HCT116 (cell line): ENCODE data around the gene ADGRL3. TPM values are rescaled to one million over a fixed set of nuclear protein-coding genes. Genes with fewer than 3 reads are reported as not detected.

Source experiments
- ATAC-seq: fragments of 200-7000 bp; cut with Tn5 transposase; 2 replicates; pipeline ENCODE4 v1.9.1; 2020; ENCODE audit warnings: mild to moderate bottlenecking, moderate library complexity
- BruUV-seq: library from RNA; stranded (reverse); fragments of 400-500 nt; replicated peaks from 2 replicates; lab custom pipeline; 2021; lab: Mats Ljungman, UMichigan
- CTCF ChIA-PET: fragments of 300-600 bp; sonication (Branson Sonifier 250); formaldehyde crosslinking; loops from one replicate; lab custom pipeline; 2021; ENCODE audit warnings: antibody characterized with exemption; lab: Charles Lee
- POLR2A ChIA-PET: fragments of 300-600, 350-600 bp; sonication (Branson Sonifier 250); formaldehyde crosslinking; loops from one replicate; lab custom pipeline; 2021; ENCODE audit warnings: antibody characterized with exemption; lab: Charles Lee
- RAD21 ChIA-PET, 2 experiments: fragments of 300-600 bp; sonication (Branson Sonifier 250); formaldehyde crosslinking; loops; one replicate each; lab custom pipeline; 2023; ENCODE audit warnings: low total read pairs in 2 of 2; ENCODE audit not compliant: uncharacterized antibody in 2 of 2, unreplicated experiment in 2 of 2, low non-redundant PET in 1 of 2; lab: Charles Lee
- DNase-seq: peaks from one replicate; pipeline ENCODE4 v3.0.0-alpha.2; 2010; ENCODE audit warnings: low read depth, low spot score
- H2AFZ ChIP-seq: fragments of 200-600 bp; shearing (Covaris generic), sonication (generic); 2 replicates; pipeline ENCODE4 v1.6.1; 2017; ENCODE audit warnings: low read depth, mixed run types, mixed read lengths, antibody characterized with exemption, low read length; ENCODE audit not compliant: poor library complexity, severe bottlenecking
- H3K27ac ChIP-seq: 2 replicates; pipeline ENCODE4 v1.5.1; 2012; ENCODE audit warnings: low read depth, low read length
- H3K27me3 ChIP-seq: fragments of 200-600 bp; sonication (generic); 2 replicates; pipeline ENCODE4 v1.6.1; 2016; ENCODE audit warnings: mixed run types, low read length, mixed read lengths; ENCODE audit not compliant: insufficient read depth
- H3K36me3 ChIP-seq, 2 experiments: fragments of 200-500 bp in 1 of 2; fragments of 200-600 bp in 1 of 2; sonication (Bioruptor generic) in 1 of 2; sonication (generic) in 1 of 2; 2 replicates each; pipeline versions ENCODE4 v1.5.1 to v1.6.1; 2014 to 2016; ENCODE audit warnings: low read length in 2 of 2, inconsistent platforms in 1 of 2, mixed read lengths in 1 of 2, mixed run types in 1 of 2; ENCODE audit not compliant: insufficient read depth in 2 of 2, control insufficient read depth in 1 of 2
- H3K4me1 ChIP-seq, 2 experiments: fragments of 200-600 bp in 1 of 2; sonication (generic) in 1 of 2; 2 replicates each; pipeline versions ENCODE4 v1.5.1 to v1.6.1; 2012 to 2017; ENCODE audit warnings: low read length in 2 of 2, inconsistent platforms in 1 of 2, mild to moderate bottlenecking in 1 of 2, mixed read lengths in 1 of 2, mixed run types in 1 of 2, moderate library complexity in 1 of 2; ENCODE audit not compliant: insufficient read depth in 2 of 2, control insufficient read depth in 1 of 2
- H3K4me2 ChIP-seq: fragments of 200-600 bp; sonication (generic); 2 replicates; pipeline ENCODE4 v1.6.1; 2017; ENCODE audit warnings: mixed run types, low read length, mixed read lengths
- H3K4me3 ChIP-seq, 2 experiments: fragments of 200-600 bp in 1 of 2; sonication (generic) in 1 of 2; replicated peaks in 1 of 2; 2 replicates each; pipeline ENCODE4 v1.5.1; 2011 to 2016; ENCODE audit warnings: low read length in 2 of 2, control low read depth in 1 of 2, low read depth in 1 of 2, mild to moderate bottlenecking in 1 of 2, mixed read lengths in 1 of 2, mixed run types in 1 of 2
- H3K79me2 ChIP-seq: fragments of 200-600 bp; sonication (generic); 2 replicates; pipeline ENCODE4 v1.6.1; 2017; ENCODE audit warnings: mild to moderate bottlenecking, mixed run types, low read length, moderate library complexity, mixed read lengths; ENCODE audit not compliant: insufficient read depth
- H3K9ac ChIP-seq: fragments of 200-600 bp; sonication (generic); 2 replicates; pipeline ENCODE4 v1.6.1; 2016; ENCODE audit warnings: low read length, mixed read lengths
- H3K9me2 ChIP-seq: fragments of 200-600 bp; sonication (generic), shearing (Covaris generic); 2 replicates; pipeline ENCODE4 v1.6.1; 2017; ENCODE audit warnings: mixed run types, mild to moderate bottlenecking, moderate library complexity; ENCODE audit not compliant: insufficient read depth
- H3K9me3 ChIP-seq, 2 experiments: fragments of 200-500 bp in 1 of 2; fragments of 200-600 bp in 1 of 2; sonication (Bioruptor generic) in 1 of 2; sonication (generic) in 1 of 2; 2 replicates each; pipeline ENCODE4 v1.6.1; 2014 to 2017; ENCODE audit warnings: low read length in 2 of 2, mixed read lengths in 2 of 2, inconsistent platforms in 1 of 2, low read depth in 1 of 2, mild to moderate bottlenecking in 1 of 2, mixed run types in 1 of 2, moderate library complexity in 1 of 2; ENCODE audit not compliant: control insufficient read depth in 1 of 2, insufficient read depth in 1 of 2
- H4K20me1 ChIP-seq: fragments of 200-600 bp; sonication (generic), shearing (Covaris generic); 2 replicates; pipeline ENCODE4 v1.6.1; 2017; ENCODE audit warnings: mixed run types, mild to moderate bottlenecking, moderate library complexity; ENCODE audit not compliant: insufficient read depth
- ATF3 ChIP-seq: IDR thresholded peaks from 2 replicates; pipeline ENCODE4 v1.6.1; 2012
- CBX3 ChIP-seq: IDR thresholded peaks from 2 replicates; pipeline ENCODE4 v1.6.1; 2012; ENCODE audit warnings: low read depth
- EZH2 ChIP-seq: fragments of 200-600 bp; sonication (generic); IDR thresholded peaks from 2 replicates; pipeline ENCODE4 v1.6.1; 2017; ENCODE audit warnings: antibody characterized with exemption, mixed run types
- EZH2phosphoT487 ChIP-seq: fragments of 200-600 bp; IDR thresholded peaks from 2 replicates; pipeline ENCODE4 v1.6.1; 2018; ENCODE audit warnings: antibody characterized with exemption, borderline replicate concordance
- MAX ChIP-seq: IDR thresholded peaks from 2 replicates; pipeline ENCODE4 v1.6.1; 2012
- POLR2A ChIP-seq: IDR thresholded peaks from 2 replicates; pipeline ENCODE4 v1.7.0; 2011; ENCODE audit warnings: borderline replicate concordance; ENCODE audit not compliant: insufficient read depth, insufficient read length; ENCODE audit errors: extremely low read depth
- POLR2AphosphoS5 ChIP-seq: IDR thresholded peaks from 2 replicates; pipeline ENCODE4 v1.6.1; 2011; ENCODE audit warnings: mild to moderate bottlenecking, low read depth, low read length, moderate library complexity
- RAD21 ChIP-seq: IDR thresholded peaks from 2 replicates; pipeline ENCODE4 v1.6.1; 2012; ENCODE audit warnings: low read depth, mild to moderate bottlenecking
- REST ChIP-seq: IDR thresholded peaks from 2 replicates; pipeline ENCODE4 v1.6.1; 2012; ENCODE audit warnings: low read depth
- SIN3A ChIP-seq: IDR thresholded peaks from 2 replicates; pipeline ENCODE4 v1.6.1; 2012; ENCODE audit warnings: low read depth
- SP1 ChIP-seq: IDR thresholded peaks from 2 replicates; pipeline ENCODE4 v1.6.1; 2012; ENCODE audit warnings: low read depth
- TCF7L2 ChIP-seq: IDR thresholded peaks from 2 replicates; pipeline ENCODE4 v1.7.0; 2011; ENCODE audit warnings: borderline replicate concordance, inconsistent platforms; ENCODE audit not compliant: insufficient read depth, insufficient read length; ENCODE audit errors: extremely low read depth
- YY1 ChIP-seq: IDR thresholded peaks from 2 replicates; pipeline ENCODE4 v1.6.1; 2011; ENCODE audit warnings: low read length, low read depth, moderate library complexity, mild to moderate bottlenecking; ENCODE audit not compliant: insufficient replicate concordance; ENCODE audit errors: extremely low read depth
- ZNF274 ChIP-seq: fragments of 200-500 bp; sonication (Bioruptor generic); IDR thresholded peaks from 2 replicates; pipeline ENCODE4 v1.6.1; 2014; ENCODE audit warnings: mild to moderate bottlenecking, low read depth, low read length, inconsistent platforms
- intact Hi-C: fragments of 100-400 bp; cut with micrococcal nuclease; formaldehyde crosslinking; loops from 2 replicates; pipeline ENCODE4 v1.10.0; 2022
- total RNA-seq: library from RNA; stranded (reverse); gene quantifications from one replicate; pipeline ENCODE4 v1.2.1, GENCODE V29; 2021; ENCODE audit not compliant: unreplicated experiment
- TF ChIP-seq, protein P1 (sequence below), 3 experiments: fragments of 200-600 bp in 1 of 3; sonication (generic) in 1 of 3; IDR thresholded peaks in 2 of 3; conservative IDR thresholded peaks in 1 of 3; 2 replicates each; pipeline ENCODE4 v1.5.1; 2012 to 2017; ENCODE audit warnings: low read depth in 2 of 3, low read length in 2 of 3, antibody characterized with exemption in 1 of 3, borderline replicate concordance in 1 of 3, control low read depth in 1 of 3, mild to moderate bottlenecking in 1 of 3, mixed read lengths in 1 of 3, mixed run types in 1 of 3, moderate library complexity in 1 of 3; ENCODE audit not compliant: insufficient read depth in 1 of 3
- TF ChIP-seq, protein P2 (sequence below): IDR thresholded peaks from 2 replicates; pipeline ENCODE4 v1.6.1; 2011; ENCODE audit warnings: mild to moderate bottlenecking, low read length, moderate library complexity; ENCODE audit not compliant: insufficient replicate concordance; ENCODE audit errors: extremely low read depth

Gene ADGRL3
- total RNA-seq, 1 experiment from 2014 or later, result not detected

DNA sequence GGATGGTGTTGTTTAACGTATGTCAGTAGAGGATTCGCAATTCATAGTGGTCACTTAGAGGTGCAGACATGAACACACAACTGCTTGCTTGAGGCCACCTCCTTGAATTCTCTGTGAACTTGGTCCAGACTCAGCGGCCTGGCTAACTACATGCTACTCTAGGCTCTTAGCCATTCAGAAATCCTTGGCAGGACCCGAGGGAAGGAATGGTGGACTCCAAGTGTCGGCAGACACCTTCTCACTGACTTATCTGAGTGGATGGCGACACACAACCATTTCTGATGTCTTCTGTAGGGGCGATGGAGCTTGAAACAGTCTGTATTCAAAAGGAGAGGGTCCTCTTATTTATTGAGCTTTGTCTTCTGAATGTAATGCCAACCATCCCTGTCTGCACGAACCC, 24.4 kb downstream of the ADGRL3 start:
- H3K4me2 ChIP-seq, result no peak overlapping the region
- no peak overlapping the region for H2AFZ ChIP-seq
- ChIA-PET RAD21 (no interaction called here), CTCF (no interaction called here), POLR2A (no interaction called here)
- peaks cover 0 to 28% of the 10 kb centered on the region in 2 experiments; a peak in 2 of 4 replicates for H3K9me3 ChIP-seq
- H3K9ac ChIP-seq, result no peak overlapping the region
- ATAC-seq (no peak), DNase-seq (no peak)
- H3K27me3 ChIP-seq, result no peaks in the 10 kb centered on the region
- H3K36me3 ChIP-seq, result no peaks in the 10 kb centered on the region
- no peaks in the 10 kb centered on the region for H3K4me1 ChIP-seq
- no peak overlapping the region for H3K4me3 ChIP-seq
- TF ChIP-seq CBX3 (no peak), POLR2AphosphoS5 (no peak), SIN3A (no peak), EZH2 (no peak), POLR2A (no peak), TCF7L2 (no peak), ZNF274 (no peak), SP1 (no peak), MAX (no peak), ATF3 (no peak), YY1 (no peak), EZH2phosphoT487 (no peak), REST (no peak), RAD21 (no peak)
- TF ChIP-seq, protein P1, sequence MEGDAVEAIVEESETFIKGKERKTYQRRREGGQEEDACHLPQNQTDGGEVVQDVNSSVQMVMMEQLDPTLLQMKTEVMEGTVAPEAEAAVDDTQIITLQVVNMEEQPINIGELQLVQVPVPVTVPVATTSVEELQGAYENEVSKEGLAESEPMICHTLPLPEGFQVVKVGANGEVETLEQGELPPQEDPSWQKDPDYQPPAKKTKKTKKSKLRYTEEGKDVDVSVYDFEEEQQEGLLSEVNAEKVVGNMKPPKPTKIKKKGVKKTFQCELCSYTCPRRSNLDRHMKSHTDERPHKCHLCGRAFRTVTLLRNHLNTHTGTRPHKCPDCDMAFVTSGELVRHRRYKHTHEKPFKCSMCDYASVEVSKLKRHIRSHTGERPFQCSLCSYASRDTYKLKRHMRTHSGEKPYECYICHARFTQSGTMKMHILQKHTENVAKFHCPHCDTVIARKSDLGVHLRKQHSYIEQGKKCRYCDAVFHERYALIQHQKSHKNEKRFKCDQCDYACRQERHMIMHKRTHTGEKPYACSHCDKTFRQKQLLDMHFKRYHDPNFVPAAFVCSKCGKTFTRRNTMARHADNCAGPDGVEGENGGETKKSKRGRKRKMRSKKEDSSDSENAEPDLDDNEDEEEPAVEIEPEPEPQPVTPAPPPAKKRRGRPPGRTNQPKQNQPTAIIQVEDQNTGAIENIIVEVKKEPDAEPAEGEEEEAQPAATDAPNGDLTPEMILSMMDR (IDR thresholded peaks at IDR 0.05 in 2 of 3, conservative IDR thresholded peaks at IDR 0.05 in 1 of 3; ENCODE audit: borderline replicate concordance in 1 of 3, insufficient read depth in 1 of 3, low read depth in 2 of 3, low read length in 2 of 3), result no peak
- TF ChIP-seq, protein P2, sequence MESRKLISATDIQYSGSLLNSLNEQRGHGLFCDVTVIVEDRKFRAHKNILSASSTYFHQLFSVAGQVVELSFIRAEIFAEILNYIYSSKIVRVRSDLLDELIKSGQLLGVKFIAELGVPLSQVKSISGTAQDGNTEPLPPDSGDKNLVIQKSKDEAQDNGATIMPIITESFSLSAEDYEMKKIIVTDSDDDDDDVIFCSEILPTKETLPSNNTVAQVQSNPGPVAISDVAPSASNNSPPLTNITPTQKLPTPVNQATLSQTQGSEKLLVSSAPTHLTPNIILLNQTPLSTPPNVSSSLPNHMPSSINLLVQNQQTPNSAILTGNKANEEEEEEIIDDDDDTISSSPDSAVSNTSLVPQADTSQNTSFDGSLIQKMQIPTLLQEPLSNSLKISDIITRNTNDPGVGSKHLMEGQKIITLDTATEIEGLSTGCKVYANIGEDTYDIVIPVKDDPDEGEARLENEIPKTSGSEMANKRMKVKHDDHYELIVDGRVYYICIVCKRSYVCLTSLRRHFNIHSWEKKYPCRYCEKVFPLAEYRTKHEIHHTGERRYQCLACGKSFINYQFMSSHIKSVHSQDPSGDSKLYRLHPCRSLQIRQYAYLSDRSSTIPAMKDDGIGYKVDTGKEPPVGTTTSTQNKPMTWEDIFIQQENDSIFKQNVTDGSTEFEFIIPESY, result no peak
- H3K27ac ChIP-seq, result no peak overlapping the region
- BruUV-seq, result no TSS peak
- intact Hi-C loops, result no loop called here
- H3K9me2 ChIP-seq, result no peaks in the 10 kb centered on the region
- H4K20me1 ChIP-seq, result no peaks in the 10 kb centered on the region
- no peaks in the 10 kb centered on the region for H3K79me2 ChIP-seq
